CD8-positive, alpha-beta memory T cell (primary cell): ENCODE results near the gene ANKRD2. TPM values are rescaled to one million over a fixed set of nuclear protein-coding genes. Genes with fewer than 3 reads are reported as not detected.

Experiments used
- CTCF ChIA-PET: fragments of 350-600 bp; sonication (Branson Sonifier 250); formaldehyde crosslinking; loops from one replicate; lab custom pipeline; 2021; ENCODE audit warnings: antibody characterized with exemption; lab: Charles Lee
- POLR2A ChIA-PET: fragments of 350-600 bp; sonication (Branson Sonifier 250); formaldehyde crosslinking; loops from one replicate; lab custom pipeline; 2021; ENCODE audit warnings: antibody characterized with exemption; lab: Charles Lee
- DNase-seq, 5 donors: peaks; one replicate each; pipeline versions ENCODE4 v3.0.0 to v3.0.0-alpha.2; 2020 to 2022; ENCODE audit warnings: mixed read lengths in 1 of 5
- H3K27ac ChIP-seq: one replicate; pipeline ENCODE4 v1.7.0; 2013; ENCODE audit warnings: low read depth, mild to moderate bottlenecking, low read length, moderate library complexity
- H3K27me3 ChIP-seq: 2 replicates; pipeline ENCODE4 v1.7.0; 2013; ENCODE audit warnings: low read length, mild to moderate bottlenecking; ENCODE audit not compliant: insufficient read depth, poor library complexity, severe bottlenecking
- H3K36me3 ChIP-seq: 2 replicates; pipeline ENCODE4 v1.7.0; 2013; ENCODE audit warnings: mild to moderate bottlenecking, low read length, moderate library complexity; ENCODE audit not compliant: insufficient read depth
- H3K4me1 ChIP-seq: 2 replicates; pipeline ENCODE4 v1.7.0; 2013; ENCODE audit warnings: mild to moderate bottlenecking, low read length, moderate library complexity; ENCODE audit not compliant: insufficient read depth
- H3K4me3 ChIP-seq: 2 replicates; pipeline ENCODE4 v1.7.0; 2013; ENCODE audit warnings: mild to moderate bottlenecking, low read length
- H3K9me3 ChIP-seq: 2 replicates; pipeline ENCODE4 v1.7.0; 2013; ENCODE audit warnings: mild to moderate bottlenecking, low read length
- H3K27ac Mint-ChIP-seq, 8 donors: one replicate each; pipeline ENCODE4 v1.8.0; 2020 to 2021; ENCODE audit warnings: mixed read lengths in 8 of 8, mild to moderate bottlenecking in 6 of 8, inconsistent platforms in 3 of 8, moderate library complexity in 3 of 8
- H3K27me3 Mint-ChIP-seq, 2 donors: one replicate each; pipeline ENCODE4 v1.8.0; 2020 to 2021; ENCODE audit warnings: mixed read lengths in 2 of 2, mild to moderate bottlenecking in 1 of 2, moderate library complexity in 1 of 2
- H3K36me3 Mint-ChIP-seq, 3 donors: one replicate each; pipeline ENCODE4 v1.8.0; 2020 to 2021; ENCODE audit warnings: mixed read lengths in 3 of 3, inconsistent platforms in 1 of 3, mild to moderate bottlenecking in 1 of 3
- H3K4me1 Mint-ChIP-seq, 3 donors: one replicate each; pipeline ENCODE4 v1.8.0; 2020 to 2021; ENCODE audit warnings: mixed read lengths in 3 of 3, inconsistent platforms in 1 of 3, mild to moderate bottlenecking in 1 of 3
- H3K4me3 Mint-ChIP-seq, 7 donors: one replicate each; pipeline ENCODE4 v1.8.0; 2020 to 2021; ENCODE audit warnings: mixed read lengths in 7 of 7, mild to moderate bottlenecking in 6 of 7, moderate library complexity in 4 of 7, inconsistent platforms in 2 of 7
- H3K9me3 Mint-ChIP-seq, 5 donors: one replicate each; pipeline ENCODE4 v1.8.0; 2020 to 2022; ENCODE audit warnings: mixed read lengths in 5 of 5, mild to moderate bottlenecking in 3 of 5, moderate library complexity in 2 of 5, inconsistent platforms in 1 of 5
- polyA plus RNA-seq: library from polyadenylated mRNA; unstranded; fragments of 300-500 nt; fragmentation: Illumina TruSeq; gene quantifications from one replicate; pipeline ENCODE4 v1.2.3, GENCODE V29; 2021
- total RNA-seq, 2 experiments: library from RNA; stranded (reverse); gene quantifications; one replicate each; pipeline ENCODE4 v1.2.3, GENCODE V29; 2021

ANKRD2 gene
- total and polyA plus RNA-seq, 3 experiments from 2014 or later = not detected

DNA sequence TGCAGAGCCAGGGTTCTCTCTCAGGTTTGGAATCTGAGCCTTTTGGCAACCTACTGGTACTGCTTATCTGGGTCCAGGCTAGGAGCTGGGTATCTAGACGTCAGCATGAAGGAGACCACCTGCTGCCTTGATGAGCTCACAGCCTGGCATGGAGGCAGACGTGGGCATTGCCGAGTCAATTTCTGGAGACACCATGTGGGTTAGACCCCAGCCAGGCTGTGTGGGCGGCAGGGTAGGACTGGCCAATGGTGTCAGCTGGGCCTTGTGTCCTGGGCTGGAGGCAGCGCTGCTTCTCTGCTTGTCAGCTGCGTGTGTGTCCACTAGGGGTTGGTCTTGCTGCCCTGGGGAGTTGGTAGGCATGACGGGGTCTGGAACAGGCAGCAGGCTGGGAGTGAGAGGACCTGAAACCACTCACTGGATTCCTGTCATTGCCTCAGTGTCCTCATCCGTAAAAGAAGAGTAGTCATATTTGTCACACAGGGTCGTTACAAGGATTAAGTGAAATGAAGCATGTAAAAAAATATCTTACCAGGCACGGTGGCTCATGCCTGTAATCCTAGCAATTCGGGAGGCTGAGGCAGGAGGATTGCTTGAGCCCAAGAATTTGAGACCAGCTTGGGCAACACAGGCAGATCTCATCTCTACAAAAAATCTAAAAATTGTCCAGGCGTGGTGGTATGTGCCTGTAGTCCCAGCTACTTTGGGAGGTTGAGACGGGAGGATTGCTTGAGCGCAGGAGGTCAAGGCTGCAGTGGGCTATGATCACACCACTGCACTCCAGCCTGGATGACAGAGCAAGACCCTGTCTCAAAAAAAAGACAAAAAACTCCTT is 31.7 kb upstream of the ANKRD2 start:
- DNase-seq = no peak
- Histone ChIP-seq H3K36me3 (no peaks in the 10 kb centered on the region), H3K27ac (no peak overlapping the region), H3K4me3 (no peak overlapping the region), H3K9me3 (no peaks in the 10 kb centered on the region), H3K27me3 (no peaks in the 10 kb centered on the region), H3K4me1 (no peaks in the 10 kb centered on the region)
- ChIA-PET CTCF (no interaction called here), POLR2A (interaction anchor here (0.6 kb wide), 1 partner anchor 12 kb away, joined by 4 read pairs; no protein-coding TSS in a partner anchor)
- H3K4me3 Mint-ChIP-seq = no peak overlapping the region
- H3K27me3 Mint-ChIP-seq = peaks cover 0 to 6% of the 10 kb centered on the region in 2 donors
- H3K4me1 Mint-ChIP-seq = no peaks in the 10 kb centered on the region
- H3K36me3 Mint-ChIP-seq = no peaks in the 10 kb centered on the region
- H3K9me3 Mint-ChIP-seq = no peaks in the 10 kb centered on the region
- H3K27ac Mint-ChIP-seq = no peak overlapping the region

DNA sequence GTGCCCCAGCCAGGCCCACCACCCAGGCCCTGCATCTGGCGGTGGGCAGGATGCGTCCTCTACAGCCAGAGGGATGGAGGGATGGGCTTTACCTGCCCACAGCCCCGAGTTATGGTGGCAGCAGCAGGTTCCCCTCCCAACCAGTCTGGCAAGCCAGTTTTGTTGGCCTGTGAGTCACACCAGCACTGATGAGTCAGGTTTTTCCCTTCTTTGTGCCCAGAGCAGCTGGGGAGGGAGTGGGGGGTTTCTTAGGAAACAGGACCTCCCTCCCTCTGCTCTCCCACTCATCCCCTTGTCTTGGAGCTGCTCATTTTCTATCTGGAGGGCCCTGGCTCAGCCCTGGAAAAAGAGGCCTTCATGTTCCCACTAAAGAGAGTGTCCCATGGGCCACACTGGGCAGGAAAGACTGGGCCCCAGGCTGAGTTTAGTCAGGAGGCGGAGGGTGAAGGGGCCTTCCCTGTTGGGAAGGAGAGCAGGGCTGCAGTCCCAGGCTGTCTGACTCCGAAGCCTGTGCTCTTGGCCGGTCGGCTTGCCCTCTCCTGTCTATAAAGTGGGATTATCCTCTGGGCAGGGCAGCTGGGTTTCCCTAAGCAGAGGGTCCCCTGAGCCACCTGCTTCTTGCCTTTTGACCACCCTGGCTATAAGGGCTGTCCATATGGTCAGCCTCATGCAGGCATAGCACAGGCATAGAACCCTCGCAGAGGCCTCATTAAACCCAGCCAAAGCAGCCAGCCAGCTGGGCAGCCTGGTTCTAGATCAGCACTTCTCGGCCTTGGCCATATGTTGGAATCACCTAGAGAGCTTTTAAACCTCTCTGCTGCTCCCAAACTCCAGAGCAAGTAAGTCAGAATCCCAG is 30.2 kb upstream of the ANKRD2 start:
- H3K36me3 ChIP-seq = no peaks in the 10 kb centered on the region
- Mint-ChIP-seq H3K27ac (no peak overlapping the region), H3K4me3 (no peak overlapping the region), H3K36me3 (no peaks in the 10 kb centered on the region), H3K4me1 (no peaks in the 10 kb centered on the region), H3K27me3 (peaks cover 0 to 5% of the 10 kb centered on the region in 2 donors), H3K9me3 (no peaks in the 10 kb centered on the region)
- no peak overlapping the region for H3K27ac ChIP-seq
- no peak overlapping the region for H3K4me3 ChIP-seq
- H3K4me1 ChIP-seq = no peaks in the 10 kb centered on the region
- no peaks in the 10 kb centered on the region for H3K27me3 ChIP-seq
- ChIA-PET CTCF (interaction anchor here (1.0 to 1.4 kb wide), 3 partner anchors 8 to 11 kb away, joined by 3 to 5 read pairs (median 3); no protein-coding TSS in a partner anchor), POLR2A (no interaction called here)
- DNase-seq = no peak
- no peaks in the 10 kb centered on the region for H3K9me3 ChIP-seq

DNA sequence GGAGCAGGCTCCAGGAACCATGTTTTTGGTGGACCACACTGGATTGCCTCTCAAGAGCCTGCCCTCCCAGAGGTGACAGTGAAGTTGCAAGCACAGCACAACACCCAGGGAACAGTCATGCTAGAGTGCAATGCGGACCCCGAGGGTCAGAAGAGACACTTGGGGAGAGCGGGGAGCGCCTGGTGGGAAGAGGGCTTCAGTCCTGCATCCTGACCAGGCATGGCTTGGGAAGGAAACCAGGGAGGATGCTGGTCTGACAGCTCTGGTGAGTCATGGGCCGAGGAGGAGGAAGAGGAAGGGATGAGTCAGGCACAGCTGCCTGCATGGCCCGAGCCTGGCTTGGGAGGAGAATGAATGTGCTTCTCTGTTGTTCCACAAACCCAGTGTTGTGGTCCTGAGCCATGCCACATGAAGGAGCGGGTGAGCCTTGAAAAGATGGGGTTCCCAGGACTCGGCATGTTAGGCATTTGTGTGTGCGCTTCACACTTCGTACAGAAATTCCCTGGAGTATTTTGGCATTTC is 29.5 kb upstream of the ANKRD2 start:
- H3K27ac Mint-ChIP-seq = no peak overlapping the region
- H3K9me3 Mint-ChIP-seq = no peaks in the 10 kb centered on the region
- DNase-seq = no peak
- Histone ChIP-seq H3K27me3 (no peaks in the 10 kb centered on the region), H3K4me1 (no peaks in the 10 kb centered on the region), H3K4me3 (no peak overlapping the region), H3K27ac (no peak overlapping the region), H3K36me3 (no peaks in the 10 kb centered on the region), H3K9me3 (no peaks in the 10 kb centered on the region)
- POLR2A ChIA-PET = no interaction called here
- peaks cover 0 to 5% of the 10 kb centered on the region in 2 donors for H3K27me3 Mint-ChIP-seq
- CTCF ChIA-PET = interaction anchor here (1.0 kb wide), 1 partner anchor 10 kb away, joined by 3 read pairs; no protein-coding TSS in a partner anchor
- no peaks in the 10 kb centered on the region for H3K36me3 Mint-ChIP-seq
- no peak overlapping the region for H3K4me3 Mint-ChIP-seq
- H3K4me1 Mint-ChIP-seq = no peaks in the 10 kb centered on the region

DNA sequence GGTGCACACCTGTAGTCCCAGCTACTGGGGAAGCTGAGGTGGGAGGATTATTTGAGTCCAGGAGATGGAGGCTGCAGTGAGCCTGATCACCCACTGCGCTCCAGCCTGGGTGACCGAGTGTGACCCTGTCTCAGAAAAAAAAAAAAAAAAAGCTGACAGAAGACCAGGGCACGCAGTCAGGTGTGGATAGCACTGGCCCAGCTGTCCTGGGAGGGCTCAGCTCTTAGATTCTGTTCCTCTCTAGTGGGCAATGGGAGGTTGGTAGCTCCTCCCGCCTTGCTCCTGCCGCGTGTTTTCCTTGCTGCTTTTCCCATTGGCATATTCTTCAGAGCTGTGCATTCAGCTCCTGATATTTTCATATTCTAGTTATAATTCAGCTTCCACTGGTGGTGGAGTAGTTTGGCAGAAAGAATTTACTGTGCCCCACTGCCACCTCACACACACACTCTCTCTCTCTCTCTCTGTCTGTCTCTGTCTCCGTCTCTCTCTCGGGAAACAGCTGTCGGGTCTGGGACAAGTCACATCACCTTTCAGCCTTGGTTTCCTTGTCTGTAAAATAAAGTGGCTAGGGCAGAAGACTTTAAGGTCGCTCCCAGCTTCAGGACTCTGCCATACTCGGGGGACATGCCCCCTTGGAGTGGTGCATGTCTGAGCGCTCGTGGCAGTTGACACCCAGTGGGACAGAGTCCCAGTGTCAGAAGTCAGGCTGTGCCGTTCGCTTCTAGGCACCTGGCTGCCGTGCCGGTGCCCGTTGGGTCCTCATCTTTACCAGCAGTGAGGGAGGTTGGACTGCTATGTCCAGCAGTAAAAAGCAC is 25.9 kb upstream of the ANKRD2 start:
- no peaks in the 10 kb centered on the region for H3K4me1 ChIP-seq
- Mint-ChIP-seq H3K27me3 (peaks cover 0 to 3% of the 10 kb centered on the region in 2 donors), H3K9me3 (no peaks in the 10 kb centered on the region), H3K36me3 (no peaks in the 10 kb centered on the region), H3K4me3 (no peak overlapping the region), H3K27ac (no peak overlapping the region), H3K4me1 (no peaks in the 10 kb centered on the region)
- H3K4me3 ChIP-seq = no peak overlapping the region
- CTCF ChIA-PET = interaction anchor here (0.7 to 1.2 kb wide), 3 partner anchors 8 to 81 kb away, joined by 3 read pairs; no protein-coding TSS in a partner anchor
- H3K27ac ChIP-seq = no peak overlapping the region
- no peaks in the 10 kb centered on the region for H3K27me3 ChIP-seq
- no peaks in the 10 kb centered on the region for H3K9me3 ChIP-seq
- DNase-seq = no peak
- POLR2A ChIA-PET = no interaction called here
- H3K36me3 ChIP-seq = no peaks in the 10 kb centered on the region

DNA sequence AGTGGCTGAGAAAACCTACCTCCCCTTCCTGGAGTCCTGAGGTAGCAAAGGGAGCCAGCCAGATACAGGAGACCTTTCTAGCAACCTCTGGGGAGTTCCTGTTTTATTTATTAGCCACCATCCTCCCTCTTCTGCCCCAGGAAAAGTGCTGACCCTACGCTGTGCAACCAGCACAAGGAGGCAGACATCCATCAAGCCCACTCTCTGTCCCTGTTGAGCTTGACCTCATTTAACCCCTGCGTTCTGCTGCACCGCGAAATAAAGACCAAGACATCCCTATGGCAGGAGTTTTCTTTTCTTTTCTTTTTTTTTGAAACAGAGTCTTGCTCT is 25.3 kb upstream of the ANKRD2 start:
- POLR2A ChIA-PET = no interaction called here
- Mint-ChIP-seq H3K4me3 (no peak overlapping the region), H3K36me3 (no peaks in the 10 kb centered on the region), H3K4me1 (no peaks in the 10 kb centered on the region), H3K27ac (no peak overlapping the region), H3K9me3 (no peaks in the 10 kb centered on the region), H3K27me3 (peaks cover 0 to 3% of the 10 kb centered on the region in 2 donors)
- Histone ChIP-seq H3K9me3 (no peaks in the 10 kb centered on the region), H3K27me3 (no peaks in the 10 kb centered on the region), H3K4me1 (no peaks in the 10 kb centered on the region), H3K27ac (no peak overlapping the region), H3K4me3 (no peak overlapping the region), H3K36me3 (no peaks in the 10 kb centered on the region)
- no peak for DNase-seq
- CTCF ChIA-PET = no interaction called here

DNA sequence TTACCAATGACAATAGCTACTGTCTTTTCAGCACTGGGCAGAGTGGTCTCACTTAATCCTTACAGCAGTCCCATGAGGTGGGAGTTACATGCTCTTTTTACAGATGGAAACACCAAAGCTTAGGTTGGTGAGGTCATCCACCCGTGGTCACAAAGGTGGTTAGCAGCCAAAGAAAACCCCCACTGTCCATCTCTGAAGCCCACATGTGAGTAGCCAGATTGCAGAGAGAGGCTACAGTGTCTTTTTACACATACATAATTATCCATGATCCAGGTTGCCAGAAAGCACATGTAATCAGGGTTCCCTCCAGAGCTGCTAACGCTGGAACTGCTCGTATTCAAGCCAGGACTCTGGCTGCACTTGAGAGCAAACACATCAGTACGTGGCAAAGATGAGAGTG is 24.6 kb upstream of the ANKRD2 start:
- CTCF ChIA-PET = no interaction called here
- Mint-ChIP-seq H3K36me3 (no peaks in the 10 kb centered on the region), H3K4me3 (no peak overlapping the region), H3K9me3 (no peaks in the 10 kb centered on the region), H3K4me1 (no peaks in the 10 kb centered on the region), H3K27me3 (peaks cover 0 to 3% of the 10 kb centered on the region in 2 donors), H3K27ac (no peak overlapping the region)
- Histone ChIP-seq H3K4me3 (no peak overlapping the region), H3K36me3 (no peaks in the 10 kb centered on the region), H3K9me3 (no peaks in the 10 kb centered on the region), H3K27me3 (no peaks in the 10 kb centered on the region), H3K27ac (no peak overlapping the region), H3K4me1 (no peaks in the 10 kb centered on the region)
- POLR2A ChIA-PET = no interaction called here
- no peak for DNase-seq

DNA sequence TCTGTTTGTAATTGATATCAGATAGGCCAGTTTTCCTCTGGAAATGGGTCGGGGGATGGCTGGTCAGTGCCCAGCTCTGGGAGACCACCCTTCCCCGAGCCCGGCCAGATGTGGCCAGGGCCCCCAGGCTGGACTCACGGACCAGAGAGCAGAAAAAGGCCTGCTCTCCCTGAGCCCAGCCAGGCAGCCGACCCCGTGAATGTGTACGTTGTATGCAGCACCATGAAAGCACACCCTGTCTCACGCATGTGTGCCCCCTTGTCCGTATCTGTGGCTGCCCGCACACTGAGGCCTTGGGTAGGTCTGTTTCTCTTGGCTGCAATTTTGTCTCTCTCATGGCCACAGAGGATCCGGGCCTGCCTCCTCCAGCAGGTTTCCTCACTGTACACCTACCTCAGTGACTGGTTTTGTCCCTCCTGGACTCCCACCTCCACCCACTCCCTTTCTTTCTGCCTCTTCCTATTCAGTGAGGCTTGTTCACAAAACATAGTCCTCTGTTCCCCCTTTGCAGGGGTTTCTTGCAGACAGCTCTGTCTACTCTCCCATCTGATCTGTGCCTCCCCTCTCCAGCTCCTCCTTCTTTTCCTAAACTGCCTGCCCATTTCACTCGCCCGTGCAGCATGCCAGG is 23.6 kb upstream of the ANKRD2 start:
- DNase-seq = no peak
- no peak overlapping the region for H3K27ac ChIP-seq
- H3K4me3 ChIP-seq = no peak overlapping the region
- no peaks in the 10 kb centered on the region for H3K4me1 ChIP-seq
- H3K36me3 ChIP-seq = no peaks in the 10 kb centered on the region
- Mint-ChIP-seq H3K27me3 (no peaks in the 10 kb centered on the region), H3K4me3 (no peak overlapping the region), H3K9me3 (no peaks in the 10 kb centered on the region), H3K27ac (peak overlapping the region in 2 of 8 donors; percentile 13 to 74), H3K4me1 (no peaks in the 10 kb centered on the region), H3K36me3 (no peaks in the 10 kb centered on the region)
- H3K9me3 ChIP-seq = no peaks in the 10 kb centered on the region
- ChIA-PET CTCF (interaction anchor here (0.9 to 1.5 kb wide), 2 partner anchors 14 to 29 kb away, joined by 3 to 4 read pairs; no protein-coding TSS in a partner anchor), POLR2A (no interaction called here)
- H3K27me3 ChIP-seq = no peaks in the 10 kb centered on the region
